Immature natural killer cell (primary cell): ENCODE results near the gene AUNIP. TPM values are rescaled to one million over a fixed set of nuclear protein-coding genes. Genes with fewer than 3 reads are reported as not detected.
A peak's percentile ranks its signal among the peaks of the same experiment; 100 is the strongest.

Experiments
- DNase-seq, 3 donors: peaks; one replicate each; pipeline ENCODE4 v3.0.0; 2022; ENCODE audit warnings: mixed read lengths in 1 of 3
- H3K27ac Mint-ChIP-seq, 6 donors: one replicate each; pipeline ENCODE4 v1.8.0; 2020; ENCODE audit warnings: mixed read lengths in 6 of 6, mild to moderate bottlenecking in 5 of 6, inconsistent platforms in 4 of 6, moderate library complexity in 3 of 6
- H3K27me3 Mint-ChIP-seq, 3 donors: one replicate each; pipeline ENCODE4 v1.8.0; 2020 to 2021; ENCODE audit warnings: low read depth in 3 of 3, mild to moderate bottlenecking in 3 of 3, mixed read lengths in 3 of 3, moderate library complexity in 3 of 3, inconsistent platforms in 1 of 3
- H3K36me3 Mint-ChIP-seq, 3 donors: one replicate each; pipeline ENCODE4 v1.8.0; 2020; ENCODE audit warnings: mixed read lengths in 3 of 3, inconsistent platforms in 2 of 3, mild to moderate bottlenecking in 2 of 3
- H3K4me1 Mint-ChIP-seq, 2 donors: one replicate each; pipeline ENCODE4 v1.8.0; 2020; ENCODE audit warnings: inconsistent platforms in 2 of 2, mild to moderate bottlenecking in 2 of 2, mixed read lengths in 2 of 2, moderate library complexity in 1 of 2
- H3K4me3 Mint-ChIP-seq, 5 donors: one replicate each; pipeline ENCODE4 v1.8.0; 2020; ENCODE audit warnings: mild to moderate bottlenecking in 5 of 5, mixed read lengths in 5 of 5, inconsistent platforms in 3 of 5, moderate library complexity in 3 of 5
- H3K9me3 Mint-ChIP-seq, 6 donors: one replicate each; pipeline ENCODE4 v1.8.0; 2020; ENCODE audit warnings: mild to moderate bottlenecking in 6 of 6, mixed read lengths in 6 of 6, inconsistent platforms in 4 of 6, moderate library complexity in 3 of 6
- polyA plus RNA-seq, 3 donors: library from polyadenylated mRNA; unstranded; fragments of 300-500 nt; fragmentation: Illumina TruSeq; gene quantifications; one replicate each; pipeline ENCODE4 v1.2.3, GENCODE V29; 2021

AUNIP gene
- polyA plus RNA-seq, result under 1 TPM in 2 of 3 donors, not detected in 1; 0.31 to 0.37 TPM

- peaks cover 2 to 8% (median 5%) of the 10 kb centered on the region in 3 donors for H3K27me3 Mint-ChIP-seq
- DNase-seq, result peak; percentile 85 to 89 (median 89)
- H3K27ac Mint-ChIP-seq, result peak within 1 kb of the TSS; percentile 90 to 97 (median 94)
- H3K4me3 Mint-ChIP-seq, result peak within 1 kb of the TSS; percentile 87 to 96 (median 95)
- no peaks in the 10 kb centered on the region for H3K9me3 Mint-ChIP-seq
- no peaks in the 10 kb centered on the region for H3K36me3 Mint-ChIP-seq
- peaks cover 30% of the 10 kb centered on the region in 2 donors for H3K4me1 Mint-ChIP-seq
These were observed at the start of gene AUNIP for GRCh38 chr1:25858906-25859789. AUNIP (minus strand) TSS chr1:25859457; CDS start chr1:25859357, 100 bp downstream.

- no peak for DNase-seq
- Mint-ChIP-seq H3K27ac (peak overlapping the region in 1 of 6 donors; percentile 54), H3K9me3 (no peaks in the 10 kb centered on the region), H3K27me3 (peaks cover 0 to 8% (median 2%) of the 10 kb centered on the region in 3 donors), H3K4me3 (no peak overlapping the region), H3K36me3 (no peaks in the 10 kb centered on the region), H3K4me1 (peaks cover 17 to 24% of the 10 kb centered on the region in 2 donors)
These were observed 49.8 kb upstream of the AUNIP start for GRCh38 chr1:25909040-25909439.

GRCh38 chr1:25908161-25908560, 48.9 kb upstream of the AUNIP start:
- peak overlapping the region in 2 of 6 donors; percentile 30 to 66 for H3K27ac Mint-ChIP-seq
- peaks cover 17 to 24% of the 10 kb centered on the region in 2 donors for H3K4me1 Mint-ChIP-seq
- no peaks in the 10 kb centered on the region for H3K9me3 Mint-ChIP-seq
- peak overlapping the region in 2 of 5 donors; percentile 9 to 20 for H3K4me3 Mint-ChIP-seq
- no peaks in the 10 kb centered on the region for H3K36me3 Mint-ChIP-seq
- no peak for DNase-seq
- peaks cover 0 to 8% (median 2%) of the 10 kb centered on the region in 3 donors for H3K27me3 Mint-ChIP-seq

GRCh38 chr1:25907601-25908000, 48.3 kb upstream of the AUNIP start:
- Mint-ChIP-seq H3K36me3 (no peaks in the 10 kb centered on the region), H3K4me1 (peaks cover 17 to 24% of the 10 kb centered on the region in 2 donors), H3K9me3 (no peaks in the 10 kb centered on the region), H3K4me3 (peak overlapping the region; percentile 10 to 84 (median 79)), H3K27ac (peak overlapping the region; percentile 29 to 75 (median 51)), H3K27me3 (peaks cover 0 to 8% (median 2%) of the 10 kb centered on the region in 3 donors)
- DNase-seq, result no peak

GRCh38 chr1:25906644-25907300, 47.5 kb upstream of the AUNIP start:
- peaks cover 17 to 24% of the 10 kb centered on the region in 2 donors for H3K4me1 Mint-ChIP-seq
- peak in 1 of 3 donors; percentile 2 for DNase-seq
- peaks cover 0 to 8% (median 2%) of the 10 kb centered on the region in 3 donors for H3K27me3 Mint-ChIP-seq
- H3K9me3 Mint-ChIP-seq, result no peaks in the 10 kb centered on the region
- H3K27ac Mint-ChIP-seq, result peak overlapping the region in 5 of 6 donors; percentile 42 to 76 (median 69)
- peak overlapping the region; percentile 74 to 85 (median 81) for H3K4me3 Mint-ChIP-seq
- no peaks in the 10 kb centered on the region for H3K36me3 Mint-ChIP-seq

- H3K36me3 Mint-ChIP-seq, result peaks cover 0 to 3% (median 0%) of the 10 kb centered on the region in 3 donors
- peaks cover 0 to 8% (median 2%) of the 10 kb centered on the region in 3 donors for H3K27me3 Mint-ChIP-seq
- DNase-seq, result peak; percentile 72 to 76 (median 74)
- H3K27ac Mint-ChIP-seq, result peak within 1 kb of the TSS; percentile 83 to 92 (median 88)
- no peaks in the 10 kb centered on the region for H3K9me3 Mint-ChIP-seq
- H3K4me1 Mint-ChIP-seq, result peaks cover 17 to 24% of the 10 kb centered on the region in 2 donors
- peak within 1 kb of the TSS; percentile 92 to 98 (median 93) for H3K4me3 Mint-ChIP-seq
These were observed 46.7 kb upstream of the AUNIP start, which contains the start of gene STMN1 for GRCh38 chr1:25905680-25906643. STMN1 (minus strand) TSS chr1:25906419; CDS start chr1:25904676, 1,743 bp downstream.

- peaks cover 0 to 6% (median 4%) of the 10 kb centered on the region in 3 donors for H3K36me3 Mint-ChIP-seq
- peaks cover 17 to 24% of the 10 kb centered on the region in 2 donors for H3K4me1 Mint-ChIP-seq
- no peaks in the 10 kb centered on the region for H3K9me3 Mint-ChIP-seq
- peak overlapping the region; percentile 83 to 92 (median 88) for H3K27ac Mint-ChIP-seq
- peak; percentile 80 to 83 (median 83) for DNase-seq
- peak overlapping the region; percentile 92 to 98 (median 93) for H3K4me3 Mint-ChIP-seq
- H3K27me3 Mint-ChIP-seq, result peaks cover 0 to 8% (median 2%) of the 10 kb centered on the region in 3 donors
These were observed 45.9 kb upstream of the AUNIP start for GRCh38 chr1:25904943-25905679.

- Mint-ChIP-seq H3K9me3 (no peaks in the 10 kb centered on the region), H3K4me1 (peaks cover 17 to 24% of the 10 kb centered on the region in 2 donors), H3K27ac (no peak overlapping the region), H3K36me3 (peaks cover 0 to 7% (median 6%) of the 10 kb centered on the region in 3 donors), H3K4me3 (peak overlapping the region in 4 of 5 donors; percentile 92 to 98 (median 95)), H3K27me3 (peaks cover 0 to 8% (median 2%) of the 10 kb centered on the region in 3 donors)
- no peak for DNase-seq
These were observed 44.7 kb upstream of the AUNIP start for GRCh38 chr1:25903986-25904385.

GRCh38 chr1:25902462-25902861, 43.2 kb upstream of the AUNIP start:
- Mint-ChIP-seq H3K4me3 (no peak overlapping the region), H3K36me3 (peaks cover 0 to 8% (median 6%) of the 10 kb centered on the region in 3 donors), H3K27ac (peak overlapping the region in 1 of 6 donors; percentile 16), H3K27me3 (peaks cover 2 to 8% (median 3%) of the 10 kb centered on the region in 3 donors), H3K9me3 (no peaks in the 10 kb centered on the region), H3K4me1 (peaks cover 17 to 21% of the 10 kb centered on the region in 2 donors)
- DNase-seq, result no peak

- Mint-ChIP-seq H3K27me3 (peaks cover 0 to 5% (median 3%) of the 10 kb centered on the region in 3 donors), H3K4me3 (no peak overlapping the region), H3K27ac (no peak overlapping the region), H3K36me3 (peaks cover 0 to 8% (median 6%) of the 10 kb centered on the region in 3 donors), H3K4me1 (peaks cover 17 to 23% of the 10 kb centered on the region in 2 donors), H3K9me3 (no peaks in the 10 kb centered on the region)
- DNase-seq, result no peak
These were observed 41.0 kb upstream of the AUNIP start for GRCh38 chr1:25900219-25900618.

GRCh38 chr1:25899792-25900191, 40.5 kb upstream of the AUNIP start:
- Mint-ChIP-seq H3K9me3 (no peaks in the 10 kb centered on the region), H3K27ac (no peak overlapping the region), H3K4me3 (no peak overlapping the region), H3K27me3 (peaks cover 0 to 5% (median 0%) of the 10 kb centered on the region in 3 donors), H3K4me1 (peaks cover 16 to 21% of the 10 kb centered on the region in 2 donors), H3K36me3 (peaks cover 0 to 8% (median 6%) of the 10 kb centered on the region in 3 donors)
- no peak for DNase-seq
